D721Med (cell line): ENCODE data around the gene ELMO2.

ENCODE experiments used
- DNase-seq: peaks from one replicate; pipeline ENCODE4 v3.0.0; 2011; ENCODE audit warnings: low spot score; ENCODE audit not compliant: insufficient read length
- FAIRE-seq: peaks from 2 replicates; lab custom pipeline; 2011; peaks lifted over from hg19 to GRCh38; lab: Jason Lieb, UNC
- TF ChIP-seq, protein P1 (sequence below): IDR thresholded peaks from 2 replicates; pipeline ENCODE4 v1.5.1; 2012; ENCODE audit warnings: mild to moderate bottlenecking, control low read depth; ENCODE audit not compliant: insufficient read depth; ENCODE audit errors: missing control alignments

ELMO2 gene, protein sequence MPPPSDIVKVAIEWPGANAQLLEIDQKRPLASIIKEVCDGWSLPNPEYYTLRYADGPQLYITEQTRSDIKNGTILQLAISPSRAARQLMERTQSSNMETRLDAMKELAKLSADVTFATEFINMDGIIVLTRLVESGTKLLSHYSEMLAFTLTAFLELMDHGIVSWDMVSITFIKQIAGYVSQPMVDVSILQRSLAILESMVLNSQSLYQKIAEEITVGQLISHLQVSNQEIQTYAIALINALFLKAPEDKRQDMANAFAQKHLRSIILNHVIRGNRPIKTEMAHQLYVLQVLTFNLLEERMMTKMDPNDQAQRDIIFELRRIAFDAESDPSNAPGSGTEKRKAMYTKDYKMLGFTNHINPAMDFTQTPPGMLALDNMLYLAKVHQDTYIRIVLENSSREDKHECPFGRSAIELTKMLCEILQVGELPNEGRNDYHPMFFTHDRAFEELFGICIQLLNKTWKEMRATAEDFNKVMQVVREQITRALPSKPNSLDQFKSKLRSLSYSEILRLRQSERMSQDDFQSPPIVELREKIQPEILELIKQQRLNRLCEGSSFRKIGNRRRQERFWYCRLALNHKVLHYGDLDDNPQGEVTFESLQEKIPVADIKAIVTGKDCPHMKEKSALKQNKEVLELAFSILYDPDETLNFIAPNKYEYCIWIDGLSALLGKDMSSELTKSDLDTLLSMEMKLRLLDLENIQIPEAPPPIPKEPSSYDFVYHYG

GRCh38 chr20:46406200-46406985 lies at the start of gene ELMO2:
Gene ELMO2, minus strand, starts transcription at chr20:46406615. Its CDS starts 12,133 bp downstream, at chr20:46394482.
- FAIRE-seq (no peak), DNase-seq (peak; percentile 98)
- TF ChIP-seq, protein P1, sequence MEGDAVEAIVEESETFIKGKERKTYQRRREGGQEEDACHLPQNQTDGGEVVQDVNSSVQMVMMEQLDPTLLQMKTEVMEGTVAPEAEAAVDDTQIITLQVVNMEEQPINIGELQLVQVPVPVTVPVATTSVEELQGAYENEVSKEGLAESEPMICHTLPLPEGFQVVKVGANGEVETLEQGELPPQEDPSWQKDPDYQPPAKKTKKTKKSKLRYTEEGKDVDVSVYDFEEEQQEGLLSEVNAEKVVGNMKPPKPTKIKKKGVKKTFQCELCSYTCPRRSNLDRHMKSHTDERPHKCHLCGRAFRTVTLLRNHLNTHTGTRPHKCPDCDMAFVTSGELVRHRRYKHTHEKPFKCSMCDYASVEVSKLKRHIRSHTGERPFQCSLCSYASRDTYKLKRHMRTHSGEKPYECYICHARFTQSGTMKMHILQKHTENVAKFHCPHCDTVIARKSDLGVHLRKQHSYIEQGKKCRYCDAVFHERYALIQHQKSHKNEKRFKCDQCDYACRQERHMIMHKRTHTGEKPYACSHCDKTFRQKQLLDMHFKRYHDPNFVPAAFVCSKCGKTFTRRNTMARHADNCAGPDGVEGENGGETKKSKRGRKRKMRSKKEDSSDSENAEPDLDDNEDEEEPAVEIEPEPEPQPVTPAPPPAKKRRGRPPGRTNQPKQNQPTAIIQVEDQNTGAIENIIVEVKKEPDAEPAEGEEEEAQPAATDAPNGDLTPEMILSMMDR: no peak

DNA sequence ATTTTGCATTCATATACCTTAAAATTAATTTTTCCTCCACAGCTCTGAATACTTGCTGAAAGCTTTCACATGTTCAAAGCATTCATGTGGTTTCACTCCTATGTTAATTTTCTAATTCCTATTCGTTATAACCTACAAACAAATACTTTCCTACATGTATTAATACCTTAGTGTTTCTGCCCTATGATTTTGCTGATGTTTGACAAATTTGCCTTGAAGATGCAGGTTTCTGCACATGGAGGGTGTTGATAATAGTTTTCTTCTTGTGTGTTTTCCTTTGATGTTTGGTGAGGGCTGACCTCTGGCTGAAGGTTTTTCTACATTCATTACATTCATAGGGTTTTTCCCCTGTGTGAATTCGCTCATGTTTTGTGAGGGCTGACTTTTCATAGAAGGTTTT lies 49.3 kb upstream of the ELMO2 start:
- TF ChIP-seq, protein P1: no peak
- DNase-seq (no peak), FAIRE-seq (no peak)

DNA sequence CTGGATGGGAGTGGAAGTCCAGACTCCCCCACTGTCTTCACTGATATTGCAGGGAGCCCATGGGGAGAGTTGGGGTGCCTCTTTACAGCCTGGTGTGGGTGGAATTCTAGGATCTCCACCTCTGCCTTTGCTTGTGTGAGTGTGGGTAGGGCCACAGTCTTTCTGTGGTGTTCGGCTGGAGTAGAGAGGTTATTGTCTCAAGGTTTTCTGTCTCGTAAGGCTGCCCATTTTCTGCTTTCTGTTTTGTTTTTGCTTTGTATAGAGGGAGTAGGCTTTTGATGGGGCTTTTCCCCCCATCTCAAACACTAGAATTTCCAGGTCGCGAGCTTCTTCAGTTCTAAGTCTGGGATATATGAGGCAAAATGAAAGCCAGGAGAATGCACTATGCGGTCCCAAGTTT lies 40.4 kb upstream of the ELMO2 start:
- TF ChIP-seq, protein P1: no peak
- DNase-seq (no peak), FAIRE-seq (no peak)

DNA sequence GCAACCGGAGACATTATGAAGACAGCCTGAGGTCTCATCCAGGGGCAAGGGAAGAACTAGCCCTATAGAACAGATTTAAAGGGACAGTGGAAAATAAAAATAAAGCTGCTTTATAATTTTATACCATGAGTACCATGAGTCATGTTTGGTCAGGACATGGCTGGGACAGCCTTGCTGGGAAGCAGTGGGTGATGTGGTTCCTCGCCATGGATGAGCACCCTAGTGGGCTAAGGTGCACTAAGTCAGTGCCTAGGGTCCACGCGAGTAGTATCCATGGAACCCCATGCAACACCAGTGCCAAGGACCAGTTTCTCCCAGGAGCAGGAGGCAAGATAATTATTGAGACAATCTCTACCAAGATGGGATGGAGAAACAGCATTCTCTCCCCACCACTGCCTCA lies 33.4 kb upstream of the ELMO2 start:
- DNase-seq (no peak), FAIRE-seq (no peak)
- TF ChIP-seq, protein P1: no peak

- FAIRE-seq (no peak), DNase-seq (peak; percentile 38)
- TF ChIP-seq, protein P1: peak; percentile 65
These were observed 31.8 kb upstream of the ELMO2 start for GRCh38 chr20:46438156-46438750.

GRCh38 chr20:46435146-46435545 lies 28.7 kb upstream of the ELMO2 start:
- DNase-seq: no peak
- TF ChIP-seq, protein P1: no peak
- no peak for FAIRE-seq
